ENCODE measurements around the gene FAM13A. TPM values are rescaled to one million over a fixed set of nuclear protein-coding genes. Genes with fewer than 3 reads are reported as not detected.

Gene FAM13A
- total RNA-seq, 1 donor from 2014 or later: 29.5 TPM

DNA sequence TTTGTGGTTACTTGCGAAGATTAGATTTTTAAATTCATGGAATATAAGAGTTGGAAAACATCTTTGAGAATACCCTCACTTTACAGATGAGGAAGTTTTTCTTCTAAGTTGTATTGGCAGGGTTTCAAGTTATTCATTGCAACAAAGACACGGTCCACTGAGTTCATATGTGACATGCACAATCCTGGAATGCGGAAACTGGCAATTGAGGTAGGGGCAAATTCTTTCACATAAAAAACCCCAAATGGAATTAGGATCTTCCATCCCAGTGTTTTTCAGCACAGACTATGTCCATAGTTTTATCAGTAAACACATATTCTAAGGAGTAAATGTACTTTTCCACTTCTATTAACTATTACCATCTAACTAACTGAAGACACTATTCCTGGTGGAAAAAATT lies 277.6 kb downstream of the FAM13A start:
- Mint-ChIP-seq H3K36me3 (ENCODE audit: insufficient read depth) (peaks cover 12% of the 10 kb centered on the region), H3K4me1 (ENCODE audit: low read depth) (peaks cover 2% of the 10 kb centered on the region), H3K27ac (no peak overlapping the region), H3K9me3 (ENCODE audit: low read depth) (no peaks in the 10 kb centered on the region), H3K4me3 (ENCODE audit: low read depth) (no peak overlapping the region), H3K27me3 (no peaks in the 10 kb centered on the region)
- TF ChIP-seq CTCF (IDR thresholded peaks at IDR 0.05; ENCODE audit: unreplicated experiment): no peak
- DNase-seq (ENCODE audit: low spot score, unreplicated experiment): no peak

DNA sequence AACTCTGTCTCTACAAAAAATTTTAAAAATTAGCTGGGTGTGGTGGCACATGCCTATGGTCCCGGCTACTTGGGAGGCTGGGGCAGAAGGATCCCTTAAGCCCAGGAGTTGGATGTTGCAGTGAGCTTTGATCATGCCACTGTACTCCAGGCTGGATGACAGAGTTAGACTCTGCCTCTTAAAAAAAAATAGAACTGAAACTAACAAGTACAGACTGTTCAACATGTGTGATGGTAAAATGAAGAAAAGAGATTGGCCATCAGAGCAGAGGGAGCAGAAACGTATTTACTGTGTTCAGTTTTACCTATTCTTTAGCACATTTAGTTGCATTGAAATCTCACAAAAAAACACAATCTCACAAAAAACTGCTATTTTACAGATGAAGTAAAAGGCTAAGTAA lies 281.5 kb downstream of the FAM13A start:
- DNase-seq (ENCODE audit: low spot score, unreplicated experiment): no peak
- Mint-ChIP-seq H3K27ac (no peak overlapping the region), H3K36me3 (ENCODE audit: insufficient read depth) (peaks cover 15% of the 10 kb centered on the region), H3K4me1 (ENCODE audit: low read depth) (peaks cover 7% of the 10 kb centered on the region), H3K27me3 (no peaks in the 10 kb centered on the region), H3K9me3 (ENCODE audit: low read depth) (no peaks in the 10 kb centered on the region), H3K4me3 (ENCODE audit: low read depth) (no peak overlapping the region)
- no peak for TF ChIP-seq CTCF (IDR thresholded peaks at IDR 0.05; ENCODE audit: unreplicated experiment)

DNA sequence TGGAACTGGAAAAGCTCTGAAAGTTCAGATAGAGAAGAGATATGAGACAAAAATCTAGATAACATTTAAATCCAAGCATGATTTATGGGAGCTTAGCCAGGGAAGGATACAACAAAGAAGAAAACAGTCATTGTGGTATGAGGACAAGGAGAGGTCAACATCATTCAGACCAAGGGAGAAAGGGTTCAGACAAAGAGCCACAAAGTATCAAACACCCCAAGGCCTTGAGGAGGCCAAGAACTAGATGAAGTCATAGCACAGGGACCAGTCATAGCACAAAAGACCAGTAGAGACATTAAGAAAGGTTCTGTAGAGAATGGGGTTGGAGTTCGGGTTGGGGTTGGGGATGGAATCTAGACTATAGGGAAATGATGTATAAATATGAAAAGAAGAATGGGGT lies 282.0 kb downstream of the FAM13A start:
- TF ChIP-seq CTCF (IDR thresholded peaks at IDR 0.05; ENCODE audit: unreplicated experiment): no peak
- no peaks in the 10 kb centered on the region for H3K27me3 Mint-ChIP-seq
- DNase-seq (ENCODE audit: low spot score, unreplicated experiment): no peak
- H3K9me3 Mint-ChIP-seq (ENCODE audit: low read depth): no peaks in the 10 kb centered on the region
- peaks cover 12% of the 10 kb centered on the region for H3K36me3 Mint-ChIP-seq (ENCODE audit: insufficient read depth)
- no peak overlapping the region for H3K4me3 Mint-ChIP-seq (ENCODE audit: low read depth)
- peaks cover 4% of the 10 kb centered on the region for H3K4me1 Mint-ChIP-seq (ENCODE audit: low read depth)
- H3K27ac Mint-ChIP-seq: no peak overlapping the region

DNA sequence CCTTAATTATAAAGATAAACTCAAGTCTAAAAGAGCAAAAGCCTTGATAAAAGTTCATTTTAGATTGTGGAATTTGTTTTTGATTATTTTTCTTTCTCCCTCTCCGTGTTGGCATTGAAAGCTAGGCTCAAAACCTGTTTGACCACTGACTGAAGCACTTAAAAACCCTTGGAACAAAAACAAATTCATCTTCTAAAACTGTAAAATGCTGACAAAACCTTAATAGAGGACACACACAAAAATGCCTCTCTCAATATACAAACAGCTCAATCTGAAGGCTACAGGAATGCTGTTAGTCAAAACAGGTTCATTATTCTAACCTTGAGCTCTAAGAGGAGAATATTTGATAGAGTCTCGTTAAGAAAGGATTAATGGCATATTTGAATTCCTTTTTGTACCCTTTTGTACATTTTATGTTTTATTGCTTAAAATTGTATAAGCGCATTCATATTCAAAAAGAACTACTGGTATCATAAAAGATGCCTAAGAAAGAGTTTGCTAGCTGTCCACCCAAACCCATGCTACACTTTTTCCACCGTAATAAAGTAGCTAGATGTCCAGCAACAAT lies 285.0 kb downstream of the FAM13A start:
- no peak for TF ChIP-seq CTCF (IDR thresholded peaks at IDR 0.05; ENCODE audit: unreplicated experiment)
- Mint-ChIP-seq H3K4me3 (ENCODE audit: low read depth) (no peak overlapping the region), H3K4me1 (ENCODE audit: low read depth) (peaks cover 6% of the 10 kb centered on the region), H3K36me3 (ENCODE audit: insufficient read depth) (peaks cover 15% of the 10 kb centered on the region), H3K27ac (no peak overlapping the region), H3K9me3 (ENCODE audit: low read depth) (no peaks in the 10 kb centered on the region), H3K27me3 (no peaks in the 10 kb centered on the region)
- DNase-seq (ENCODE audit: low spot score, unreplicated experiment): no peak

DNA sequence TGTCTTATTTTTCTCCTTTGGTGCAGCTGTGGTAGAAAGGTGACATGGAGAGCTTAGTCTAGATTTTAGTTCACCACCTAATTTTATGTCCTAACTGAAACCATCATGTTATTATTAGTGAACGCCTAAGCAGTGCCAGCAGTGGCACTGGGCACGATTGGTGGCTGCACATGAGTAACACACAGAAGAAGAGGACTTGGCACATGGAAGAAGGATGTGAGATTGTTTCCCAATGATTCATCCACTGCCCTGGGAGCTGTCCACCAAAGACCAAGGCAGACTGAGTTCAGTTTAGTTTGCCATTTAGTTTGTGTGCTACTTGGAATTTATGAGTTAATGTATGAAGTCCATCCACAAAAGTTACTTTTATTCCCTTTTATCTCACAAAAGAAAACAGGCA lies 291.3 kb downstream of the FAM13A start:
- no peak for TF ChIP-seq CTCF (IDR thresholded peaks at IDR 0.05; ENCODE audit: unreplicated experiment)
- H3K27me3 Mint-ChIP-seq: no peaks in the 10 kb centered on the region
- peaks cover 2% of the 10 kb centered on the region for H3K4me1 Mint-ChIP-seq (ENCODE audit: low read depth)
- H3K27ac Mint-ChIP-seq: no peak overlapping the region
- DNase-seq (ENCODE audit: low spot score, unreplicated experiment): no peak
- peaks cover 15% of the 10 kb centered on the region for H3K36me3 Mint-ChIP-seq (ENCODE audit: insufficient read depth)
- no peaks in the 10 kb centered on the region for H3K9me3 Mint-ChIP-seq (ENCODE audit: low read depth)
- H3K4me3 Mint-ChIP-seq (ENCODE audit: low read depth): no peak overlapping the region
